SK-N-SH (cell line): Measurements from ENCODE around the gene PAK1. TPM values are rescaled to one million over a fixed set of nuclear protein-coding genes. Genes with fewer than 3 reads are reported as not detected.

Experiments used
- CTCF ChIA-PET: fragments of 300-600, 350-600 bp; formaldehyde crosslinking; extraction: SDS; loops from one replicate; lab custom pipeline; 2021; lab: Yijun Ruan, JAX
- POLR2A ChIA-PET: fragments of 350-600 bp; sonication (Branson Sonifier 250); formaldehyde crosslinking; extraction: SDS; loops from one replicate; lab custom pipeline; 2020; ENCODE audit warnings: antibody characterized with exemption, inconsistent platforms; lab: Yijun Ruan, JAX
- DNase-seq: peaks from one replicate; pipeline ENCODE4 v3.0.0; 2012
- H2AFZ ChIP-seq: fragments of 200-600 bp; sonication (generic); 2 replicates; pipeline ENCODE4 v1.8.1; 2016; ENCODE audit warnings: antibody characterized with exemption, mild to moderate bottlenecking, low read depth
- H3F3A ChIP-seq: fragments of 200-600 bp; sonication (generic); replicated peaks from 2 replicates; pipeline ENCODE3; 2016; ENCODE audit warnings: antibody characterized with exemption, mild to moderate bottlenecking; ENCODE audit not compliant: insufficient read depth
- H3K27ac ChIP-seq, 2 experiments: fragments of 200-500 bp in 1 of 2; fragments of 200-600 bp in 1 of 2; sonication (Bioruptor generic) in 1 of 2; sonication (generic), shearing (Covaris generic) in 1 of 2; 2 replicates each; pipeline versions ENCODE4 v1.5.1 to v1.6.1; 2014 to 2016; ENCODE audit warnings: low read depth in 2 of 2, inconsistent platforms in 1 of 2, low read length in 1 of 2, mild to moderate bottlenecking in 1 of 2, mixed read lengths in 1 of 2
- H3K27me3 ChIP-seq: fragments of 200-600 bp; sonication (generic), shearing (Covaris generic); 2 replicates; pipeline ENCODE4 v1.6.1; 2016; ENCODE audit warnings: mixed run types; ENCODE audit not compliant: insufficient read depth
- H3K36me3 ChIP-seq, 2 experiments: fragments of 200-500 bp in 1 of 2; fragments of 200-600 bp in 1 of 2; sonication (Bioruptor generic) in 1 of 2; sonication (generic) in 1 of 2; replicated peaks in 1 of 2; 2 replicates each; pipeline versions ENCODE3 to v1.5.1; 2014 to 2016; ENCODE audit warnings: low read length in 1 of 2, mild to moderate bottlenecking in 1 of 2; ENCODE audit not compliant: insufficient read depth in 2 of 2, control insufficient read depth in 1 of 2
- H3K4me1 ChIP-seq, 2 experiments: fragments of 200-500 bp in 1 of 2; fragments of 200-600 bp in 1 of 2; sonication (Bioruptor generic) in 1 of 2; sonication (generic), shearing (Covaris generic) in 1 of 2; 2 replicates each; pipeline versions ENCODE4 v1.5.1 to v1.6.1; 2014 to 2016; ENCODE audit warnings: low read depth in 1 of 2, low read length in 1 of 2, mixed run types in 1 of 2; ENCODE audit not compliant: insufficient read depth in 2 of 2, control insufficient read depth in 1 of 2
- H3K4me2 ChIP-seq: fragments of 200-600 bp; sonication (generic), shearing (Covaris generic); 2 replicates; pipeline ENCODE4 v1.6.1; 2017; ENCODE audit warnings: mixed run types
- H3K4me3 ChIP-seq, 2 experiments: fragments of 200-500 bp in 1 of 2; fragments of 200-600 bp in 1 of 2; sonication (Bioruptor generic) in 1 of 2; sonication (generic), shearing (Covaris generic) in 1 of 2; 2 replicates each; pipeline versions ENCODE4 v1.5.1 to v1.8.1; 2014 to 2016; ENCODE audit warnings: low read depth in 2 of 2, inconsistent platforms in 1 of 2, low read length in 1 of 2, mild to moderate bottlenecking in 1 of 2, mixed read lengths in 1 of 2, moderate library complexity in 1 of 2
- H3K79me2 ChIP-seq: fragments of 200-600 bp; sonication (generic); 2 replicates; pipeline ENCODE4 v1.8.1; 2017; ENCODE audit warnings: mild to moderate bottlenecking; ENCODE audit not compliant: insufficient read depth
- H3K9ac ChIP-seq: fragments of 200-600 bp; sonication (generic); 2 replicates; pipeline ENCODE4 v1.6.1; 2017; ENCODE audit warnings: mixed run types
- H3K9me2 ChIP-seq: fragments of 200-600 bp; sonication (generic); 2 replicates; pipeline ENCODE4 v1.6.1; 2017; ENCODE audit warnings: mixed run types
- H3K9me3 ChIP-seq: fragments of 200-600 bp; sonication (generic); 2 replicates; pipeline ENCODE4 v1.6.1; 2017; ENCODE audit warnings: mixed run types, mild to moderate bottlenecking, moderate library complexity
- H4K20me1 ChIP-seq: fragments of 200-600 bp; sonication (generic); 2 replicates; pipeline ENCODE4 v1.6.1; 2017; ENCODE audit warnings: mild to moderate bottlenecking, mixed run types; ENCODE audit not compliant: insufficient read depth
- CTCF ChIP-seq: fragments of 200-600 bp; sonication (generic); IDR thresholded peaks from 2 replicates; pipeline ENCODE4 v1.6.1; 2017; ENCODE audit warnings: antibody characterized with exemption, mild to moderate bottlenecking, moderate library complexity
- ELF1 ChIP-seq: IDR thresholded peaks from 2 replicates; pipeline ENCODE4 v1.4.0; 2012
- EP300 ChIP-seq, 2 experiments: IDR thresholded peaks; 2 replicates each; pipeline versions ENCODE4 v1.4.0 to v1.6.1; 2012; ENCODE audit warnings: borderline replicate concordance in 1 of 2, low read depth in 1 of 2, low read length in 1 of 2
- FOSL2 ChIP-seq: IDR thresholded peaks from 2 replicates; pipeline ENCODE4 v1.4.0; 2012; ENCODE audit warnings: low read depth, mild to moderate bottlenecking, moderate library complexity, borderline replicate concordance
- FOXJ3 ChIP-seq: sonication (generic); formaldehyde crosslinking; IDR thresholded peaks from 2 replicates; pipeline ENCODE4 v1.5.1; 2020; ENCODE audit warnings: mild to moderate bottlenecking, missing genetic modification reagents
- FOXM1 ChIP-seq: IDR thresholded peaks from 2 replicates; pipeline ENCODE4 v1.4.0; 2012; ENCODE audit warnings: low read depth, mild to moderate bottlenecking
- GATA2 ChIP-seq: sonication (generic); formaldehyde crosslinking; IDR thresholded peaks from 2 replicates; pipeline ENCODE4 v1.5.0; 2020; ENCODE audit warnings: mild to moderate bottlenecking, missing genetic modification reagents
- JUND ChIP-seq: IDR thresholded peaks from 2 replicates; pipeline ENCODE4 v1.4.0; 2012
- MAX ChIP-seq: IDR thresholded peaks from 2 replicates; pipeline ENCODE4 v1.4.0; 2012; ENCODE audit warnings: low read depth
- MXI1 ChIP-seq: IDR thresholded peaks from 2 replicates; pipeline ENCODE4 v1.6.1; 2012; ENCODE audit warnings: mild to moderate bottlenecking, low read depth, low read length, improper control_type of control experiment
- NFIC ChIP-seq: IDR thresholded peaks from 2 replicates; pipeline ENCODE4 v1.4.0; 2012; ENCODE audit warnings: borderline replicate concordance
- NRF1 ChIP-seq: IDR thresholded peaks from 2 replicates; pipeline ENCODE4 v1.6.1; 2012; ENCODE audit warnings: low read depth, mild to moderate bottlenecking, low read length
- PBX3 ChIP-seq: IDR thresholded peaks from 2 replicates; pipeline ENCODE4; 2012
- RCOR1 ChIP-seq: fragments of 150-350 bp; IDR thresholded peaks from 2 replicates; pipeline ENCODE4 v1.6.1; 2017; ENCODE audit warnings: antibody characterized with exemption, low read length
- RFX5 ChIP-seq: IDR thresholded peaks from 2 replicates; pipeline ENCODE4 v1.6.1; 2012; ENCODE audit warnings: mild to moderate bottlenecking, improper control_type of control experiment, low read length
- RXRA ChIP-seq: IDR thresholded peaks from 2 replicates; pipeline ENCODE4 v1.4.0; 2012; ENCODE audit warnings: low read depth, mild to moderate bottlenecking, borderline replicate concordance
- SIN3A ChIP-seq: IDR thresholded peaks from 2 replicates; pipeline ENCODE4 v1.6.1; 2012; ENCODE audit warnings: low read depth, mild to moderate bottlenecking, low read length, moderate library complexity, borderline replicate concordance
- SMC3 ChIP-seq: IDR thresholded peaks from 2 replicates; pipeline ENCODE4 v1.6.1; 2012; ENCODE audit warnings: low read depth, low read length, improper control_type of control experiment
- TEAD4 ChIP-seq: IDR thresholded peaks from 2 replicates; pipeline ENCODE4 v1.4.0; 2012; ENCODE audit warnings: mild to moderate bottlenecking, borderline replicate concordance; ENCODE audit not compliant: insufficient read depth
- USF1 ChIP-seq: IDR thresholded peaks from 2 replicates; pipeline ENCODE4 v1.4.0; 2012; ENCODE audit warnings: low read depth, borderline replicate concordance
- USF2 ChIP-seq: fragments of 150-350 bp; IDR thresholded peaks from 2 replicates; pipeline ENCODE4 v1.6.1; 2017; ENCODE audit warnings: antibody characterized with exemption, low read length, low read depth, borderline replicate concordance
- YY1 ChIP-seq: IDR thresholded peaks from 2 replicates; pipeline ENCODE4 v1.4.0; 2012; ENCODE audit warnings: low read depth, mild to moderate bottlenecking
- WGBS: methylation state at CpG from one replicate; pipeline ENCODE4 v1.1.6; 2017; ENCODE audit warnings: low lambda C conversion rate; 5-methylcytosine and 5-hydroxymethylcytosine counted together
- polyA plus RNA-seq, 3 experiments: library from polyadenylated mRNA; depleted of rRNA; stranded (reverse); fragments of >200 nt; gene quantifications; 2 replicates each; pipeline ENCODE4 v1.2.3, GENCODE V29; 2012

Gene PAK1
- polyA plus RNA-seq, 1 of the 3 experiments (the other 2 are of a cell fraction) = 17.9 TPM

GRCh38 chr11:77374611-77375031 is 99.3 kb downstream of the PAK1 start:
- Histone ChIP-seq H3K4me1 (peaks cover 0 to 27% of the 10 kb centered on the region in 2 experiments; a peak in 1 of 4 replicates), H2AFZ (no peak overlapping the region), H3K9ac (no peak overlapping the region; the same call in 1 of the 2 replicates), H3K36me3 (no peaks in the 10 kb centered on the region), H3K4me2 (peak overlapping the region; percentile 8; the same call in 1 of the 2 replicates), H3F3A (peaks cover 38% of the 10 kb centered on the region), H3K27ac (peak overlapping the region in 1 of 2 experiments; percentile 72; a peak in 2 of 4 replicates), H4K20me1 (no peaks in the 10 kb centered on the region), H3K9me3 (no peaks in the 10 kb centered on the region), H3K4me3 (no peak overlapping the region), H3K27me3 (no peaks in the 10 kb centered on the region), H3K79me2 (no peaks in the 10 kb centered on the region), H3K9me2 (no peaks in the 10 kb centered on the region)
- POLR2A ChIA-PET = no interaction called here
- no peak for DNase-seq
- CTCF ChIA-PET = interaction anchor here (0.9 kb wide), 1 partner anchor 282 kb away, joined by 3 read pairs; no protein-coding TSS in a partner anchor
- 90% methylated on average over 3 of the region's 3 CpGs for WGBS
- TF ChIP-seq SMC3 (no peak), NRF1 (no peak), YY1 (no peak), SIN3A (no peak), GATA2 (CRISPR knock-in tag) (no peak), ELF1 (no peak), JUND (no peak), MXI1 (no peak), TEAD4 (no peak), FOXM1 (no peak), EP300 (IDR thresholded peaks at IDR 0.05; ENCODE audit: borderline replicate concordance in 1 of 2, low read depth in 1 of 2, low read length in 1 of 2) (no peak), FOXJ3 (no peak), RFX5 (no peak), NFIC (no peak), RCOR1 (no peak), CTCF (no peak), USF2 (no peak)

GRCh38 chr11:77374108-77374507 is 99.8 kb downstream of the PAK1 start:
- peaks cover 0 to 24% of the 10 kb centered on the region in 2 experiments; a peak in 1 of 4 replicates for H3K4me1 ChIP-seq
- no peaks in the 10 kb centered on the region for H4K20me1 ChIP-seq
- DNase-seq = no peak
- no peak overlapping the region for H2AFZ ChIP-seq
- no peaks in the 10 kb centered on the region for H3K9me3 ChIP-seq
- H3K4me3 ChIP-seq = no peak overlapping the region
- H3K4me2 ChIP-seq = no peak overlapping the region
- H3F3A ChIP-seq = peaks cover 33% of the 10 kb centered on the region
- 92% methylated on average over 1 of the region's 1 CpG for WGBS
- CTCF ChIA-PET = no interaction called here
- H3K27ac ChIP-seq = peak overlapping the region in 1 of 2 experiments; percentile 72; a peak in 1 of 4 replicates
- POLR2A ChIA-PET = no interaction called here
- H3K36me3 ChIP-seq = no peaks in the 10 kb centered on the region
- H3K27me3 ChIP-seq = no peaks in the 10 kb centered on the region
- H3K9me2 ChIP-seq = no peaks in the 10 kb centered on the region
- no peak overlapping the region for H3K9ac ChIP-seq
- no peaks in the 10 kb centered on the region for H3K79me2 ChIP-seq
- TF ChIP-seq EP300 (IDR thresholded peaks at IDR 0.05; ENCODE audit: borderline replicate concordance in 1 of 2, low read depth in 1 of 2, low read length in 1 of 2) (no peak), NFIC (no peak), RXRA (no peak), FOSL2 (no peak), USF1 (no peak), USF2 (no peak), PBX3 (no peak), TEAD4 (no peak), MAX (no peak)
